HepG2 (cell line): ENCODE measurements around the gene ADAMTS14.

Source experiments
- ATF1 ChIP-seq: IDR thresholded peaks from 2 replicates; pipeline ENCODE4 v1.6.1; 2016; ENCODE audit warnings: mild to moderate bottlenecking, control low read depth
- ATF7 ChIP-seq, 2 experiments: fragments of 450-650 bp in 1 of 2; sonication (generic) in 1 of 2; formaldehyde crosslinking in 1 of 2; IDR thresholded peaks; 2 replicates each; pipeline versions ENCODE4 v1.4.0 to v1.6.1; 2016 to 2020; ENCODE audit warnings: antibody characterized with exemption in 1 of 2, mild to moderate bottlenecking in 1 of 2, missing genetic modification reagents in 1 of 2
- CEBPB ChIP-seq: IDR thresholded peaks from 2 replicates; pipeline ENCODE4 v1.6.1; 2011; ENCODE audit warnings: low read depth, low read length, improper control_type of control experiment, borderline replicate concordance
- EZH2 ChIP-seq: conservative IDR thresholded peaks from 2 replicates; pipeline ENCODE4 v1.6.1; 2012; ENCODE audit warnings: mild to moderate bottlenecking, low read depth, low read length, moderate library complexity
- MAFK ChIP-seq, 2 experiments: IDR thresholded peaks in 1 of 2; conservative IDR thresholded peaks in 1 of 2; 2 replicates each; pipeline ENCODE4 v1.6.1; 2011; ENCODE audit warnings: improper control_type of control experiment in 2 of 2, low read length in 2 of 2
- SAFB2 ChIP-seq: sonication (generic); formaldehyde crosslinking; IDR thresholded peaks from 2 replicates; pipeline ENCODE4 v1.5.1; 2020; ENCODE audit warnings: missing genetic modification reagents, low read depth, mild to moderate bottlenecking, borderline replicate concordance
- ZNF138 ChIP-seq: sonication (generic); formaldehyde crosslinking; IDR thresholded peaks from 2 replicates; pipeline ENCODE4 v1.5.0; 2020; ENCODE audit warnings: mild to moderate bottlenecking, low read depth, missing genetic modification reagents
- ZNF24 ChIP-seq: fragments of 450-650 bp; IDR thresholded peaks from 2 replicates; pipeline ENCODE4 v1.6.1; 2017; ENCODE audit warnings: antibody characterized with exemption, mild to moderate bottlenecking
- ZNF546 ChIP-seq: sonication (generic); formaldehyde crosslinking; conservative IDR thresholded peaks from 2 replicates; pipeline ENCODE4 v1.8.1; 2023; ENCODE audit warnings: mild to moderate bottlenecking, missing genetic modification reagents
- ZNF556 ChIP-seq: sonication (generic); formaldehyde crosslinking; IDR thresholded peaks from 2 replicates; pipeline ENCODE4 v1.4.0; 2020; ENCODE audit warnings: mild to moderate bottlenecking, missing genetic modification reagents, borderline replicate concordance
- TF ChIP-seq, protein P1 (sequence below): sonication (generic); formaldehyde crosslinking; IDR thresholded peaks from 2 replicates; pipeline ENCODE4 v1.4.0; 2020; ENCODE audit warnings: missing genetic modification reagents
- TF ChIP-seq, protein P2 (sequence below): sonication (generic); formaldehyde crosslinking; IDR thresholded peaks from 2 replicates; pipeline ENCODE4 v1.4.0; 2020; ENCODE audit warnings: missing genetic modification reagents, low read depth, mild to moderate bottlenecking, borderline replicate concordance
- TF ChIP-seq, protein P3 (sequence below): IDR thresholded peaks from 2 replicates; pipeline ENCODE4 v1.6.1; 2012; ENCODE audit warnings: inconsistent platforms

DNA sequence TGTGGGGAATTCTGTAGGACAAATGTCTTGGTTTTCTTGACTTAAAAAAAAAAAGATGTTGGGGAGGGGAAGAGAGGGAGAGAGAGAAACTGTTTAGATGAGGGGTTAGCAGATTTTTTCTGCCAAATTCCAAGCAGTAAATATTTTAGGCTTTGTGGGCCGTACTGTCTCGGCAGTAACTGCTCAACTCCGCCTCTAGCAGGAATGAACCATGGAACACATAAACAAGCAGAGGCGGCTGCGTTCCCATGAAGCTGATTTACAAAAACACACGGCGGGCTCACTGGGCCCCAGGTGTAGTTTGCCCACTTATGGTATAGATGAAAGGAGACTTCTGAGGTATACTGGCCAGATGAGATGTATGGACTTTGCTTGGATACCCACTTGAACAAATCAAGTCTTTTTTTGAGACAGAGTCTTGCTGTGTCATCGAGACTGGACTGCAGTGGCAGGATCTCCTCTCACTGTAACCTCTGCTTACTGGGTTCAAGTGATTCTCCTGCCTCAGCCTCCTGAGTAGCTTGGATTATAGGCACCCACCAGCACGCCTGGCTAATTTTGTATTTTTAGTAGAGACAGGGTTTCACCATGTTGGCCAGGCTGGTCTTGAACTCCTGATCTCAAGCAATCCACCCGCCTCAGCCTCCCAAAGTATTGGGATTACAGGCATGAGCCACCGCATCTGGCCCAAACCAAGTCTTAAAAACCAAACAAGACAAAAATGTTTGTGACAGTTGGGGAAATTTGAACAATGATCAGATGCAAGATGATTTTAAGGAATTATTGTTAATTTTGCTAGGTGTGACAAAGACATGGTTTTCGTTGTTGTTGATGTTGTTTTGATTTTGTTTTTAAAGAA, 9.7 kb upstream of the ADAMTS14 start:
- no peak for TF ChIP-seq MAFK (conservative IDR thresholded peaks at IDR 0.05 in 1 of 2, IDR thresholded peaks at IDR 0.05 in 1 of 2; ENCODE audit: low read length in 2 of 2)
- TF ChIP-seq EZH2 = no peak
- TF ChIP-seq ZNF546 (CRISPR knock-in tag) = no peak
- TF ChIP-seq CEBPB = no peak
- TF ChIP-seq ZNF138 = no peak
- TF ChIP-seq, protein P1, sequence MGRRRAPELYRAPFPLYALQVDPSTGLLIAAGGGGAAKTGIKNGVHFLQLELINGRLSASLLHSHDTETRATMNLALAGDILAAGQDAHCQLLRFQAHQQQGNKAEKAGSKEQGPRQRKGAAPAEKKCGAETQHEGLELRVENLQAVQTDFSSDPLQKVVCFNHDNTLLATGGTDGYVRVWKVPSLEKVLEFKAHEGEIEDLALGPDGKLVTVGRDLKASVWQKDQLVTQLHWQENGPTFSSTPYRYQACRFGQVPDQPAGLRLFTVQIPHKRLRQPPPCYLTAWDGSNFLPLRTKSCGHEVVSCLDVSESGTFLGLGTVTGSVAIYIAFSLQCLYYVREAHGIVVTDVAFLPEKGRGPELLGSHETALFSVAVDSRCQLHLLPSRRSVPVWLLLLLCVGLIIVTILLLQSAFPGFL = no peak
- TF ChIP-seq, protein P2, sequence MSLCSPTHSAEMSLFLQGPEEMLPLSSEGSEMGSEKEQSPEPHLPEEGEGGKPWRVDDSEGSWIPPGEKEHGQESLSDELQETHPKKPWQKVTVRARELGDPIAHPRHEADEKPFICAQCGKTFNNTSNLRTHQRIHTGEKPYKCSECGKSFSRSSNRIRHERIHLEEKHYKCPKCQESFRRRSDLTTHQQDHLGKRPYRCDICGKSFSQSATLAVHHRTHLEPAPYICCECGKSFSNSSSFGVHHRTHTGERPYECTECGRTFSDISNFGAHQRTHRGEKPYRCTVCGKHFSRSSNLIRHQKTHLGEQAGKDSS (CRISPR knock-in tag) = no peak
- no peak for TF ChIP-seq ATF1 (CRISPR knock-in tag)
- TF ChIP-seq, protein P3, sequence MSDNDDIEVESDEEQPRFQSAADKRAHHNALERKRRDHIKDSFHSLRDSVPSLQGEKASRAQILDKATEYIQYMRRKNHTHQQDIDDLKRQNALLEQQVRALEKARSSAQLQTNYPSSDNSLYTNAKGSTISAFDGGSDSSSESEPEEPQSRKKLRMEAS = no peak
- TF ChIP-seq ZNF24 = no peak
- TF ChIP-seq ATF7 (IDR thresholded peaks at IDR 0.05) = no peak
- no peak for TF ChIP-seq ATF7 (CRISPR knock-in tag; IDR thresholded peaks at IDR 0.05)
- TF ChIP-seq ZNF556 = no peak
- no peak for TF ChIP-seq SAFB2
